Keratinocyte (primary cell): Measurements from ENCODE around the gene BOD1. TPM values are rescaled to one million over a fixed set of nuclear protein-coding genes. Genes with fewer than 3 reads are reported as not detected.

Experiments
- DNase-seq: peaks from one replicate; pipeline ENCODE4 v3.0.0-alpha.2; 2011; ENCODE audit warnings: low read depth, missing footprints, low spot score
- FAIRE-seq: peaks from 2 replicates; lab custom pipeline; 2011; peaks lifted over from hg19 to GRCh38; lab: Jason Lieb, UNC
- H2AFZ ChIP-seq: 2 replicates; pipeline ENCODE4 v1.6.0; 2012; ENCODE audit warnings: low read length, control low read depth, inconsistent platforms; ENCODE audit not compliant: control insufficient read depth
- H3K27ac ChIP-seq: 2 replicates; pipeline ENCODE4 v1.5.1; 2011; ENCODE audit warnings: low read length; ENCODE audit not compliant: control insufficient read depth, insufficient read depth
- H3K27me3 ChIP-seq: 3 replicates; pipeline ENCODE4 v1.6.0; 2011; ENCODE audit warnings: low read length; ENCODE audit not compliant: control insufficient read depth, insufficient read depth; ENCODE audit errors: extremely low read depth
- H3K36me3 ChIP-seq, 2 experiments: 2 replicates in 1 of 2; 3 replicates in 1 of 2; pipeline ENCODE4 v1.5.1; 2011; ENCODE audit warnings: low read length in 2 of 2, mild to moderate bottlenecking in 1 of 2; ENCODE audit not compliant: control insufficient read depth in 2 of 2, insufficient read depth in 2 of 2; ENCODE audit errors: extremely low read depth in 1 of 2
- H3K4me1 ChIP-seq: 3 replicates; pipeline ENCODE4 v1.5.1; 2011; ENCODE audit warnings: low read length; ENCODE audit not compliant: control insufficient read depth, insufficient read depth; ENCODE audit errors: extremely low read depth
- H3K4me2 ChIP-seq: 3 replicates; pipeline ENCODE4 v1.6.0; 2011; ENCODE audit warnings: low read depth, low read length; ENCODE audit not compliant: control insufficient read depth, insufficient read depth; ENCODE audit errors: extremely low read depth
- H3K4me3 ChIP-seq, 3 experiments: fragments of 200-600 bp in 1 of 3; sonication (generic) in 1 of 3; 2 replicates in 2 of 3; 3 replicates in 1 of 3; pipeline ENCODE4 v1.5.1; 2011 to 2016; ENCODE audit warnings: low read length in 3 of 3, mild to moderate bottlenecking in 3 of 3, control low read depth in 2 of 3, inconsistent platforms in 1 of 3, low read depth in 1 of 3, mixed read lengths in 1 of 3, mixed run types in 1 of 3, moderate library complexity in 1 of 3; ENCODE audit not compliant: control insufficient read depth in 2 of 3, insufficient read depth in 2 of 3; ENCODE audit errors: extremely low read depth in 1 of 3
- H3K79me2 ChIP-seq: 2 replicates; pipeline ENCODE4 v1.6.0; 2012; ENCODE audit warnings: low read length; ENCODE audit not compliant: control insufficient read depth, insufficient read depth
- H3K9ac ChIP-seq: 3 replicates; pipeline ENCODE4 v1.6.0; 2011; ENCODE audit warnings: low read length; ENCODE audit not compliant: control insufficient read depth, insufficient read depth; ENCODE audit errors: extremely low read depth
- H3K9me1 ChIP-seq: 3 replicates; pipeline ENCODE4 v1.6.0; 2011; ENCODE audit warnings: low read length; ENCODE audit not compliant: control insufficient read depth, insufficient read depth; ENCODE audit errors: extremely low read depth
- H3K9me3 ChIP-seq: 2 replicates; pipeline ENCODE4 v1.5.1; 2012; ENCODE audit warnings: low read depth, low read length; ENCODE audit not compliant: control insufficient read depth
- H4K20me1 ChIP-seq: 3 replicates; pipeline ENCODE4 v1.6.0; 2011; ENCODE audit warnings: low read length; ENCODE audit not compliant: control insufficient read depth, insufficient read depth; ENCODE audit errors: extremely low read depth
- EZH2 ChIP-seq: IDR thresholded peaks from one replicate; pipeline ENCODE4 v1.6.1; 2012; ENCODE audit warnings: inconsistent platforms, mild to moderate bottlenecking, low read length, moderate library complexity
- dilution Hi-C: fragments of 300-500 bp; cut with MboI; formaldehyde crosslinking; loops from one replicate; pipeline ENCODE4 v1.7.0; 2020; ENCODE audit warnings: low sequenced_read_pairs; ENCODE audit not compliant: extremely low pct_ligation_motif_present
- polyA plus RNA-seq, 5 experiments: library from polyadenylated mRNA; depleted of rRNA in 3 of 5; stranded (reverse) in 3 of 5; stranded (forward) in 1 of 5; unstranded in 1 of 5; fragments of >200 nt; gene quantifications; 1 replicate in 1 of 5; 2 replicates in 3 of 5; 3 replicates in 1 of 5; pipeline versions ENCODE4 v1.2.1 to v1.2.3, GENCODE V29; 2011 to 2012; ENCODE audit warnings: missing spikeins in 2 of 5, low read depth in 1 of 5, low replicate concordance in 1 of 5
- TF ChIP-seq, protein P1 (sequence below), 3 experiments: IDR thresholded peaks in 1 of 3; conservative IDR thresholded peaks in 1 of 3; optimal IDR thresholded peaks in 1 of 3; 2 replicates in 2 of 3; 3 replicates in 1 of 3; pipeline versions ENCODE3 to v1.5.1; 2011; ENCODE audit warnings: low read length in 3 of 3, mild to moderate bottlenecking in 3 of 3, moderate library complexity in 2 of 3, control low read depth in 1 of 3, inconsistent platforms in 1 of 3; ENCODE audit not compliant: insufficient read depth in 2 of 3; ENCODE audit errors: extremely low read depth in 1 of 3

BOD1 gene
- polyA plus RNA-seq, 1 donor (not counting 4 experiments of a cell fraction or from before 2014, with no cell fraction given), result 46.8 TPM

DNA sequence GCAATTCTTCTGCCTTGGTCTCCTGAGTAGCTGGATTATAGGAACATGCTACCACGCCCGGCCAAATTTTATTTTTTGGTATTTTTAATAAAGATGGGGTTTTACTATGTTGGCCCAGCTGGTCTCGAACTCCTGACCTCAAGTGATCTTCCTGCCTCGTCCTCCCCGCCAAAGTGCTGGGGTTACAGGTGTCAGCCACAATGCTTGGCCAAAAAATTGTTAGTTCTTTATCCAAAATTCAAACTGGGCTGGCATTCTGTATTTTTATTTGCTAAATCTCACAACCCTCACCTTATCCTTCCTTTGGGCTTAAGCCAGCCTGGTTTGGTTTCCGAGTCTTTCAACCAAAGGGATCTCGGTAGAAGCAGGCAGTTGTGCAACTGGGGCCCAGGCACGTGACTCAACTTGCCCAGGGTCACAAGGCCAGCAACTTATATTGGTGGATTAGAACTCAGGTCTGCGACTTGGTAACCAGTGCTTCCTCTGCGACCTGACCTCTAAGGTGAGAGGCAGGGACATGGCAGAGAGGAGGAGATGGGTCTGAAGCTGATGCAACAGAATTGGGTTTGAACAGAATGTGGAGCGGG is 26.5 kb upstream of the BOD1 start:
- H3K9me3 ChIP-seq, result no peaks in the 10 kb centered on the region
- H3K4me1 ChIP-seq, result no peaks in the 10 kb centered on the region
- no peaks in the 10 kb centered on the region for H3K9me1 ChIP-seq
- dilution Hi-C loops, result no loop called here
- H3K27ac ChIP-seq, result no peak overlapping the region
- no peak for FAIRE-seq
- TF ChIP-seq EZH2, result no peak
- TF ChIP-seq, protein P1, sequence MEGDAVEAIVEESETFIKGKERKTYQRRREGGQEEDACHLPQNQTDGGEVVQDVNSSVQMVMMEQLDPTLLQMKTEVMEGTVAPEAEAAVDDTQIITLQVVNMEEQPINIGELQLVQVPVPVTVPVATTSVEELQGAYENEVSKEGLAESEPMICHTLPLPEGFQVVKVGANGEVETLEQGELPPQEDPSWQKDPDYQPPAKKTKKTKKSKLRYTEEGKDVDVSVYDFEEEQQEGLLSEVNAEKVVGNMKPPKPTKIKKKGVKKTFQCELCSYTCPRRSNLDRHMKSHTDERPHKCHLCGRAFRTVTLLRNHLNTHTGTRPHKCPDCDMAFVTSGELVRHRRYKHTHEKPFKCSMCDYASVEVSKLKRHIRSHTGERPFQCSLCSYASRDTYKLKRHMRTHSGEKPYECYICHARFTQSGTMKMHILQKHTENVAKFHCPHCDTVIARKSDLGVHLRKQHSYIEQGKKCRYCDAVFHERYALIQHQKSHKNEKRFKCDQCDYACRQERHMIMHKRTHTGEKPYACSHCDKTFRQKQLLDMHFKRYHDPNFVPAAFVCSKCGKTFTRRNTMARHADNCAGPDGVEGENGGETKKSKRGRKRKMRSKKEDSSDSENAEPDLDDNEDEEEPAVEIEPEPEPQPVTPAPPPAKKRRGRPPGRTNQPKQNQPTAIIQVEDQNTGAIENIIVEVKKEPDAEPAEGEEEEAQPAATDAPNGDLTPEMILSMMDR (optimal IDR thresholded peaks at IDR 0.05 in 1 of 3, IDR thresholded peaks at IDR 0.05 in 1 of 3, conservative IDR thresholded peaks at IDR 0.05 in 1 of 3; ENCODE audit: extremely low read depth in 1 of 3, insufficient read depth in 2 of 3, low read length in 3 of 3), result no peak
- no peak overlapping the region for H2AFZ ChIP-seq
- H4K20me1 ChIP-seq, result no peaks in the 10 kb centered on the region
- no peak for DNase-seq
- H3K9ac ChIP-seq, result no peak overlapping the region
- H3K36me3 ChIP-seq, result no peaks in the 10 kb centered on the region
- no peaks in the 10 kb centered on the region for H3K79me2 ChIP-seq
- H3K27me3 ChIP-seq, result peaks cover 4% of the 10 kb centered on the region
- no peak overlapping the region for H3K4me2 ChIP-seq
- H3K4me3 ChIP-seq, result no peak overlapping the region

DNA sequence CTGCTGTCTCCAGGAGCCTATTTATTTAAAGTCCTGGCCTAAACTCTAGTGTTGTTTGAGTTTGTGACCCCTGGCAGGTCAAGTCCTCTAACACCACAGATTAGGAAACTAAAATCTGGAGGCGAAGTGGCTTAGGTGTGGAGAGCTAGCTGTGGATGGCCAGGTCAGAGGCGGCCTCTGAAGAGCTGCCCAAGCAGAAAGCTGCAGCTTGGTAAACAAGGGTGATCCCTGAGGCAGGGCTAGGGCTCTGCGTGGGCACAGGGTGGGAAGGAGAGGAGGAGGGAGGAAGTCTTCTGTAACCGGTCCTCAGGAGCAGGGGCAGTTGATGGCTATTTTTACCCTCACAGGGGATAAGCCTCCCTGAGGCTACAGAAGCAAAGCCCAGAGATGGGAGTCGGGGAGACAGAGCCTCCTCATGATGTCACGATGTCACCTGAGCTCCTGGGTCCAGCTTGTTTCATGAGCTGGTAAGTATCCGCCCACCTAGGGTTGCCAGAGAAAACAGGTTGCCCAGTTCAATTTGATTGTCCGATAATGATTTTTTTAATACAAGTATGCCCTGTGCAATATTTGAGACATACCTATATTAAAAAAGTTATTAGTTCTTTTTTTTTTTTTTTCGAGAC is 25.9 kb upstream of the BOD1 start:
- Histone ChIP-seq H3K9ac (no peak overlapping the region), H3K9me3 (no peaks in the 10 kb centered on the region), H3K9me1 (no peaks in the 10 kb centered on the region), H3K27me3 (peaks cover 4% of the 10 kb centered on the region), H3K4me1 (no peaks in the 10 kb centered on the region), H3K4me3 (no peak overlapping the region), H3K36me3 (no peaks in the 10 kb centered on the region), H3K27ac (no peak overlapping the region), H4K20me1 (no peaks in the 10 kb centered on the region), H3K79me2 (no peaks in the 10 kb centered on the region), H3K4me2 (no peak overlapping the region), H2AFZ (no peak overlapping the region)
- dilution Hi-C loops, result no loop called here
- DNase-seq, result no peak
- no peak for FAIRE-seq
- TF ChIP-seq, protein P1 (optimal IDR thresholded peaks at IDR 0.05 in 1 of 3, IDR thresholded peaks at IDR 0.05 in 1 of 3, conservative IDR thresholded peaks at IDR 0.05 in 1 of 3; ENCODE audit: extremely low read depth in 1 of 3, insufficient read depth in 2 of 3, low read length in 3 of 3), result no peak
- TF ChIP-seq EZH2, result no peak
